ENCODE measurements around the gene TRIM64.
"Not testable (repeated sequence)": the region's sequence is repeated elsewhere in the genome, so short reads cannot be mapped to it uniquely, and the experiment has no call there.

TRIM64 gene, protein sequence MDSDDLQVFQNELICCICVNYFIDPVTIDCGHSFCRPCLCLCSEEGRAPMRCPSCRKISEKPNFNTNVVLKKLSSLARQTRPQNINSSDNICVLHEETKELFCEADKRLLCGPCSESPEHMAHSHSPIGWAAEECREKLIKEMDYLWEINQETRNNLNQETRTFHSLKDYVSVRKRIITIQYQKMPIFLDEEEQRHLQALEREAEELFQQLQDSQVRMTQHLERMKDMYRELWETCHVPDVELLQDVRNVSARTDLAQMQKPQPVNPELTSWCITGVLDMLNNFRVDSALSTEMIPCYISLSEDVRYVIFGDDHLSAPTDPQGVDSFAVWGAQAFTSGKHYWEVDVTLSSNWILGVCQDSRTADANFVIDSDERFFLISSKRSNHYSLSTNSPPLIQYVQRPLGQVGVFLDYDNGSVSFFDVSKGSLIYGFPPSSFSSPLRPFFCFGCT

GRCh38 chr11:89965737-89966136, at the start of gene TRIM64:
TSS of gene TRIM64 (plus strand) at chr11:89966037. CDS start at chr11:89968504, 2,467 bp downstream.
- not testable (repeated sequence) for H3K9ac ChIP-seq (ENCODE audit: low read depth, low read length); H3K4me1 ChIP-seq (ENCODE audit: insufficient read depth, low read length); H3K9me3 ChIP-seq (ENCODE audit: control insufficient read depth, insufficient read depth, low read length); H3K36me3 ChIP-seq (ENCODE audit: insufficient read depth, low read length)

DNA sequence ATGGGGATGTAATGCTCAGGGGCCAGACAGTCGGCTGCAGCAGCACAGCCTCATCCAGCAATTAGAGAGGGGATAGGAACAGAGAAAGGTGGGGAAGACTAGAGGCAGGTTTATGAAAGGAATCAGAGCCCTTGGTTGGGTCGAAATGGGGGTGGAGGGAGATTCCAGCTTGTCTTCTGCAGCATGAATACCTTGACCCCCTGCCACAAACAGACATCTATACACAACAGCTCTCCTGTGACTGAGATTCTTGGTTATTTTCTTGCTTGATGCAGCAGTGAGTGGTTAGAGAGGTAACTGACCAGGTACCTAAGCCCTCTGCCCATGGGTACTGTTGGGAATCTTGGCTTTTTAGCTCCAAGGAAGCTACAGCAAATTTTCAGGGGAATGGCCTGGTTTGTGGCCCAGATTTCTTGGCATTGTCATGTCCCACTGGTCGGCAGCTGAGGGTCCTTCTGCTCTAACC, 43.6 kb upstream of the TRIM64 start, which contains the start of gene TRIM49D1:
Gene TRIM49D1, minus strand, starts transcription at position 51 of the 466 bp plus-strand sequence. CDS start 4,535 bp downstream, outside the sequence.
- Histone ChIP-seq H3K4me1 (ENCODE audit: insufficient read depth, low read length) (no peaks in the 10 kb centered on the region), H3K9me3 (ENCODE audit: control insufficient read depth, insufficient read depth, low read length) (no peaks in the 10 kb centered on the region), H3K36me3 (ENCODE audit: insufficient read depth, low read length) (no peaks in the 10 kb centered on the region), H3K9ac (ENCODE audit: low read depth, low read length) (no peak within 1 kb of the TSS)

DNA sequence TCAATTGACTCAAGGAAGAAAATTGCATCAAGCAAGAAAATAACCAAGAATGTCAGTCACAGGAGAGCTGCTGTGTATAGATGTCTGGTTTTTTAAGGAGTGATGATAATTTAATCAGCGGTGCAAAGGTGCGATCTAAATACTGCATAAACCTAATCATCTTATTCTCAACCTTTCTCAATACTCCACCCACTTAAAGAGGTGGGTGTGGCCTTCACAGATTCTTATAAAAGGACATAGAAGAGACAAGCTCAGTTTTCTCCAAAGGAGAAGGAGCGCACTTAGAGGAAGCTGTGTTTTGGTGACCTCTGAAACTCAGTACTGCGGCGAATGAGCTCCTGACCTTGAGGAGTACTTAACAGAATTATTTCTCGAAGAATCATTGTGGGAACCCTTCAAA, 42.1 kb upstream of the TRIM64 start, which contains the start of gene TRIM49D2:
Gene TRIM49D2, plus strand, starts transcription at position 301 of the 400 bp plus-strand sequence. CDS start 2,698 bp downstream, outside the sequence.
- not testable (repeated sequence) for H3K4me1 ChIP-seq (ENCODE audit: insufficient read depth, low read length); H3K9ac ChIP-seq (ENCODE audit: low read depth, low read length); H3K36me3 ChIP-seq (ENCODE audit: insufficient read depth, low read length); H3K9me3 ChIP-seq (ENCODE audit: control insufficient read depth, insufficient read depth, low read length)

DNA sequence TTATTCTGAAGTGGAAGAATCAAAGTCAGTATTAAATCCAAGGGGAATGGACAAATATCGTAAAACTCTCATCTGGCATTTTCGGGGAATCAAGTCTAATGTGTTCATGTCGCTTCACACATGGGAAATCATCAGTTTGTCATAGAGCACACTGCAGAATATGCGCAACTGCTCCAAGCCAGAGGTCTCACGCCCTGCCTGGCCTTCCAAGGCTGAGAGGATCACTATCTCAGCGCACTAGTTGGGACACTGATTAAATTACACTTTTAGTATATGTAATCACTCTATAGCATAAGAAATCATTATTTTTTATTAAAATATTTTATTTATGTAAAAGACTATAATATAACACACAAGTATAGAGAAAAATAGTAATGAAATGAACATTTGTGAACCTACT, 5.0 kb upstream of the TRIM64 start:
- H3K36me3 ChIP-seq (ENCODE audit: insufficient read depth, low read length); H3K9ac ChIP-seq (ENCODE audit: low read depth, low read length); H3K4me1 ChIP-seq (ENCODE audit: insufficient read depth, low read length); H3K9me3 ChIP-seq (ENCODE audit: control insufficient read depth, insufficient read depth, low read length): not testable (repeated sequence)
